HepG2 (cell line): ENCODE measurements around the gene ULK4.

Source experiments
- ATF3 ChIP-seq: sonication (generic); formaldehyde crosslinking; IDR thresholded peaks from 2 replicates; pipeline ENCODE4 v1.4.0; 2020; ENCODE audit warnings: missing genetic modification reagents
- CTCF ChIP-seq: sonication (generic); formaldehyde crosslinking; IDR thresholded peaks from 2 replicates; pipeline ENCODE4 v1.5.0; 2020; ENCODE audit warnings: mild to moderate bottlenecking, missing genetic modification reagents, moderate library complexity
- NFE2L2 ChIP-seq: fragments of 150-350 bp; IDR thresholded peaks from 2 replicates; pipeline ENCODE4 v1.6.1; 2014; ENCODE audit warnings: low read length
- NONO ChIP-seq, 2 experiments: fragments of 450-650 bp in 1 of 2; sonication (generic) in 1 of 2; formaldehyde crosslinking in 1 of 2; IDR thresholded peaks in 1 of 2; conservative IDR thresholded peaks in 1 of 2; 2 replicates each; pipeline versions ENCODE4 v1.6.1 to v1.8.0; 2017 to 2022; ENCODE audit warnings: mild to moderate bottlenecking in 1 of 2, missing genetic modification reagents in 1 of 2, moderate library complexity in 1 of 2
- NR0B2 ChIP-seq: sonication (generic); formaldehyde crosslinking; IDR thresholded peaks from 2 replicates; pipeline ENCODE4 v1.4.0; 2020; ENCODE audit warnings: mild to moderate bottlenecking, missing genetic modification reagents

GRCh38 chr3:41317718-41318117 is 644.2 kb downstream of the ULK4 start:
- TF ChIP-seq NONO (IDR thresholded peaks at IDR 0.05) (no peak), NONO (CRISPR knock-in tag; conservative IDR thresholded peaks at IDR 0.05) (no peak), NFE2L2 (no peak), CTCF (CRISPR knock-in tag) (no peak), NR0B2 (no peak), ATF3 (CRISPR knock-in tag) (no peak)
